Hypothalamus (tissue), 51 donors: ENCODE results near the gene OR1L1.

Source experiments
- DNase-seq, 51 donors: peaks; one replicate each; lab custom pipeline; 2025; lab: John Stamatoyannopoulos, UW

Gene OR1L1

GRCh38 chr9:122661416-122661815 lies at the start of gene OR1L1:
TSS of gene OR1L1 (plus strand) at chr9:122661716. CDS start at chr9:122661716, 0 bp downstream.
- DNase-seq, result no peak

GRCh38 chr9:122614362-122614761 lies 47.2 kb upstream of the OR1L1 start, which contains the start of gene OR1Q1:
TSS of gene OR1Q1 (plus strand) at chr9:122614738. CDS start at chr9:122614738, 0 bp downstream.
- no peak for DNase-seq

- DNase-seq, result no peak
Measured at GRCh38 chr9:122619996-122620395, 41.5 kb upstream of the OR1L1 start.

GRCh38 chr9:122642226-122642625 lies 19.3 kb upstream of the OR1L1 start:
- DNase-seq, result no peak

- no peak for DNase-seq
Measured at GRCh38 chr9:122656378-122656777, 5.1 kb upstream of the OR1L1 start.

- no peak for DNase-seq
Measured at GRCh38 chr9:122657527-122657926, 4.0 kb upstream of the OR1L1 start, which contains the start of gene OR1B1. TSS of gene OR1B1 (minus strand) at chr9:122657627.

- no peak for DNase-seq
Measured at GRCh38 chr9:122672481-122672880, 11.0 kb downstream of the OR1L1 start.

GRCh38 chr9:122684851-122685250 lies 23.3 kb downstream of the OR1L1 start:
- DNase-seq, result no peak

GRCh38 chr9:122695696-122696095 lies 34.2 kb downstream of the OR1L1 start:
- no peak for DNase-seq
